ENCODE data around the gene SIPA1. TPM values are rescaled to one million over a fixed set of nuclear protein-coding genes. Genes with fewer than 3 reads are reported as not detected.

SIPA1 gene
- total and polyA plus RNA-seq, 12 donors = 11.8 to 85.9 (median 21.2) TPM

- Histone ChIP-seq H3K9me3 (no peaks in the 10 kb centered on the region), H3K4me3 (peak overlapping the region in 9 of 10 donors; percentile 12 to 49 (median 42)), H3K4me1 (peaks cover 27 to 73% (median 47%) of the 10 kb centered on the region in 9 donors), H3K27ac (peak overlapping the region in 9 of 10 donors; percentile 39 to 90 (median 82)), H3K36me3 (peaks cover 0 to 91% (median 40%) of the 10 kb centered on the region in 9 donors), H3K27me3 (no peaks in the 10 kb centered on the region)
- 12 to 21% methylated on average over 65 to 67 of the region's 67 CpGs for WGBS, 2 donors
- TF ChIP-seq, protein P1, sequence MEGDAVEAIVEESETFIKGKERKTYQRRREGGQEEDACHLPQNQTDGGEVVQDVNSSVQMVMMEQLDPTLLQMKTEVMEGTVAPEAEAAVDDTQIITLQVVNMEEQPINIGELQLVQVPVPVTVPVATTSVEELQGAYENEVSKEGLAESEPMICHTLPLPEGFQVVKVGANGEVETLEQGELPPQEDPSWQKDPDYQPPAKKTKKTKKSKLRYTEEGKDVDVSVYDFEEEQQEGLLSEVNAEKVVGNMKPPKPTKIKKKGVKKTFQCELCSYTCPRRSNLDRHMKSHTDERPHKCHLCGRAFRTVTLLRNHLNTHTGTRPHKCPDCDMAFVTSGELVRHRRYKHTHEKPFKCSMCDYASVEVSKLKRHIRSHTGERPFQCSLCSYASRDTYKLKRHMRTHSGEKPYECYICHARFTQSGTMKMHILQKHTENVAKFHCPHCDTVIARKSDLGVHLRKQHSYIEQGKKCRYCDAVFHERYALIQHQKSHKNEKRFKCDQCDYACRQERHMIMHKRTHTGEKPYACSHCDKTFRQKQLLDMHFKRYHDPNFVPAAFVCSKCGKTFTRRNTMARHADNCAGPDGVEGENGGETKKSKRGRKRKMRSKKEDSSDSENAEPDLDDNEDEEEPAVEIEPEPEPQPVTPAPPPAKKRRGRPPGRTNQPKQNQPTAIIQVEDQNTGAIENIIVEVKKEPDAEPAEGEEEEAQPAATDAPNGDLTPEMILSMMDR (IDR thresholded peaks at IDR 0.05) = peak in 1 of 9 donors; percentile 16
- intact Hi-C loops (cut with DNase I) = loop anchor here in 3 of 10 donors (5.0 kb wide), 2 partner anchors 35 to 65 kb away; partner anchors contain the start of genes FAM89B (in 2 of the 3) and ZNRD2 (in 2 of the 3)
- DNase-seq (peak; percentile 93 to 96), ATAC-seq (peak; percentile 92 to 96 (median 94))
Measured at GRCh38 chr11:65606876-65607613, 30.9 kb upstream of the SIPA1 start.

- Histone ChIP-seq H3K36me3 (peaks cover 0 to 91% (median 34%) of the 10 kb centered on the region in 9 donors), H3K4me3 (peak overlapping the region in 9 of 10 donors; percentile 12 to 49 (median 42)), H3K27ac (peak overlapping the region in 7 of 10 donors; percentile 21 to 90 (median 39)), H3K9me3 (no peaks in the 10 kb centered on the region), H3K27me3 (no peaks in the 10 kb centered on the region), H3K4me1 (peaks cover 33 to 81% (median 55%) of the 10 kb centered on the region in 9 donors)
- DNase-seq (no peak), ATAC-seq (no peak)
- 68 to 72% methylated on average over 37 of the region's 37 CpGs for whole genome bisulfite sequencing, 2 donors
- intact Hi-C loops (cut with DNase I) = loop anchor here in 3 of 10 donors (5.0 kb wide), 2 partner anchors 36 to 66 kb away; partner anchors contain the start of genes FAM89B (in 2 of the 3) and ZNRD2 (in 2 of the 3)
- TF ChIP-seq, protein P1 (IDR thresholded peaks at IDR 0.05) = no peak
Measured at GRCh38 chr11:65607614-65608426, 30.1 kb upstream of the SIPA1 start.

GRCh38 chr11:65609229-65609628 is 28.7 kb upstream of the SIPA1 start:
- no peaks in the 10 kb centered on the region for H3K27me3 ChIP-seq
- TF ChIP-seq, protein P1 (IDR thresholded peaks at IDR 0.05) = no peak
- peak overlapping the region in 2 of 10 donors; percentile 97 for H3K4me3 ChIP-seq
- H3K36me3 ChIP-seq = peaks cover 0 to 78% (median 25%) of the 10 kb centered on the region in 9 donors
- no peaks in the 10 kb centered on the region for H3K9me3 ChIP-seq
- ATAC-seq (no peak), DNase-seq (no peak)
- H3K4me1 ChIP-seq = peaks cover 39 to 78% (median 61%) of the 10 kb centered on the region in 9 donors
- WGBS, 2 donors = 47 to 49% methylated on average over 3 of the region's 3 CpGs
- intact Hi-C loops (cut with DNase I) = loop anchor here in 3 of 10 donors (5.0 kb wide), 2 partner anchors 37 to 67 kb away; partner anchors contain the start of genes FAM89B (in 2 of the 3) and ZNRD2 (in 2 of the 3)
- peak overlapping the region in 6 of 10 donors; percentile 7 to 100 (median 99) for H3K27ac ChIP-seq

GRCh38 chr11:65609665-65610064 is 28.2 kb upstream of the SIPA1 start:
- H3K36me3 ChIP-seq = peaks cover 0 to 73% (median 20%) of the 10 kb centered on the region in 9 donors
- TF ChIP-seq, protein P1 (IDR thresholded peaks at IDR 0.05) = no peak
- 76 to 80% methylated on average over 5 of the region's 5 CpGs for WGBS, 2 donors
- peak overlapping the region in 8 of 10 donors; percentile 7 to 100 (median 98) for H3K27ac ChIP-seq
- H3K27me3 ChIP-seq = no peaks in the 10 kb centered on the region
- DNase-seq = no peak
- intact Hi-C loops (cut with DNase I) = loop anchor here in 6 of 10 donors (2.0 to 5.0 kb wide), 3 partner anchors 37 to 69 kb away; partner anchors contain the start of genes FAM89B (in 4 of the 6) and ZNRD2 (in 4 of the 6)
- no peaks in the 10 kb centered on the region for H3K9me3 ChIP-seq
- no peak for ATAC-seq
- peak overlapping the region in 5 of 10 donors; percentile 91 to 99 (median 97) for H3K4me3 ChIP-seq
- peaks cover 39 to 78% (median 64%) of the 10 kb centered on the region in 9 donors for H3K4me1 ChIP-seq
